WI38 (cell line): ENCODE results near the gene MYOF.

Source experiments
- H3K4me3 ChIP-seq: 2 replicates; pipeline ENCODE4 v1.5.1; 2011; ENCODE audit warnings: low read depth, mild to moderate bottlenecking, control low read depth, low read length
- TF ChIP-seq, protein P1 (sequence below): IDR thresholded peaks from 2 replicates; pipeline ENCODE4 v1.5.1; 2012; ENCODE audit warnings: low read depth, mild to moderate bottlenecking, control low read depth, low read length

The MYOF gene

DNA sequence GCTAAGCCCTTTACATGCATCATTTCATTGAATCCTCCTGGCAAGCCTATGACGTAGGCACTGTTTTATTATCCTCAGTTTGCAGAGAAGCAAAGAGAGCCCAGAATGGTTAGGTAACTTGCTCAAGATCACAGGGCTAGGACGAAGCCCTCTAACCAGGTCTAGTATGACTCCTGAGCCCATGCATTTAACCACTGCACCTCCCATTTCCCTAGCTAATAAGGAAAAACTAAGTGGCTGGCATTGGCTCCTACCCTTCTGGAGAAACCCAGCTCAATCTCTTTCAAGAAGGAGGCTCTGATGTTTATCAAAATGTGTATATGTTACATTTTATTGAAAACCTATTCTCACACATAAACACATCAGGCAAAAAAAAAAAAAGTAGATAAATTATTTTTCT is 19.8 kb downstream of the MYOF start:
- TF ChIP-seq, protein P1, sequence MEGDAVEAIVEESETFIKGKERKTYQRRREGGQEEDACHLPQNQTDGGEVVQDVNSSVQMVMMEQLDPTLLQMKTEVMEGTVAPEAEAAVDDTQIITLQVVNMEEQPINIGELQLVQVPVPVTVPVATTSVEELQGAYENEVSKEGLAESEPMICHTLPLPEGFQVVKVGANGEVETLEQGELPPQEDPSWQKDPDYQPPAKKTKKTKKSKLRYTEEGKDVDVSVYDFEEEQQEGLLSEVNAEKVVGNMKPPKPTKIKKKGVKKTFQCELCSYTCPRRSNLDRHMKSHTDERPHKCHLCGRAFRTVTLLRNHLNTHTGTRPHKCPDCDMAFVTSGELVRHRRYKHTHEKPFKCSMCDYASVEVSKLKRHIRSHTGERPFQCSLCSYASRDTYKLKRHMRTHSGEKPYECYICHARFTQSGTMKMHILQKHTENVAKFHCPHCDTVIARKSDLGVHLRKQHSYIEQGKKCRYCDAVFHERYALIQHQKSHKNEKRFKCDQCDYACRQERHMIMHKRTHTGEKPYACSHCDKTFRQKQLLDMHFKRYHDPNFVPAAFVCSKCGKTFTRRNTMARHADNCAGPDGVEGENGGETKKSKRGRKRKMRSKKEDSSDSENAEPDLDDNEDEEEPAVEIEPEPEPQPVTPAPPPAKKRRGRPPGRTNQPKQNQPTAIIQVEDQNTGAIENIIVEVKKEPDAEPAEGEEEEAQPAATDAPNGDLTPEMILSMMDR, result no peak
- H3K4me3 ChIP-seq, result no peak overlapping the region

DNA sequence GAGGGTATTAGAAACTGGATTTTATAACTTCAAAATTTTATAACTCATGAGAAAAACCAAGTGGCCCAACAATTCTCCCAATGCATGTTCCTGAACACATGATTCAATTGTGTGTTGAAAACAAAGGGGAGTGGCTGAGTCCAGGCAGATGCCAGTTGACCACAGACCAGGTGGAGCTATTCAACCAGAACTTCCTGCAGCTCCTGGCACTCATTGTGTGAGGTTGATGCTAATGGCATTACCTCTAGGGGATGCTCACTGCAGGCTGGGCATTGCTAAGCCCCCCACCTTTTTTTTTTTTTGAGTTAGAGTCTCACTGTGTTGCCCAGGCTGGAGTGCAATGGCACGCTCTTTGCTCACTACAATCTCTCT is 20.3 kb downstream of the MYOF start:
- TF ChIP-seq, protein P1, result no peak
- no peak overlapping the region for H3K4me3 ChIP-seq

DNA sequence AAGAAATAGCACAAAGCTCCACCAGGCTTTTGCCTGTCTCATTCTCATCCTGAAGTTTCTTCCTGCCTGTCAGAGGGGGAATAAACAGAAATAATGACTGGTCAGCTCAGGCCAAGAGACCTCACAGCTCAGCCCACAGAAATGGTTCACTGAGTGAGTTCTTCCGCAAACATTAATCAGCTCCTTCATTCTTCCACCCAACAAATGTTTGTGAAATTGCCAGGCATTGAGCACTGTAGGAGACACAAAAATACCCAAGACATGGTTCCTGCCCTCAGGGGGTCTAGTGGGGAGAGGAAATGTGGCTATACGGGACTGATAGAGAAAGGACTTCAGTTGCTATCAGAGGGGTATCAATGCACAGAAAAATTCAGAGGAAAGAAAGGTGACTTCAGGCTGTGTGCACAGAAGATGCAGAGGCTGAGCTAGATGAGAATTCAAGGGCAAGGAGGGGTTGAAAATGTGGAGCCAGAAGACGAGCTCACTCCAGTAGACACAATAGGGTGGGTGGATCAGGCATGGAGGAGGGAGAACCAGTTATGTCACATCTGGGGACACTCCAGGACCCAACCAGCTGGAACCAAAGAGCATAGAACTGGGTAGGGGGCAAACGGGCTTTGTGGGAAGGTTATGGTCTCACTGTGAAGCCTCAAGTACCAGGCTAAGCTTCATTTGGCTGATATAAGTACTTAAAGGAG is 20.9 kb downstream of the MYOF start:
- TF ChIP-seq, protein P1, result no peak

DNA sequence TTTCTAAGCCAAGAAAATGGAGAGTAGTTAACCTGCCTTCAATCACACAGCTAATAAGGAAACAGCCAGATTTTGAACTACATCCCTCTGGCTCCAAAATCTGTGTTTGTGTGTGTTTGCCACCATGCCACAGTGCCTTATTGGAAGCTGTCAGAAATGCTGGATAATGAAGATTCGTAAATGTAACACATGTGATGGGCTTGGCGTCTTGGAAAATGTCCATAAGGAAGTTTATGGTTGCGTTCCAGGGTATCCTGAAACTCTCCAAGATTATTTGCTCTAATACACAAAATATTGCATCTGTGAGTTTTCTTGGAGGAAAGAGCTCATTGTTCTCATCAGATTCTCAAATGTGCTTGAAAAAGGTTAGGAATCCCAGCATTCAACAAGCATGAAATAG is 22.7 kb downstream of the MYOF start:
- peak overlapping the region; percentile 22 for H3K4me3 ChIP-seq
- TF ChIP-seq, protein P1, result no peak

More for the DNA sequence above, 20.9 kb downstream of the MYOF start:
- H3K4me3 ChIP-seq, result no peak overlapping the region

DNA sequence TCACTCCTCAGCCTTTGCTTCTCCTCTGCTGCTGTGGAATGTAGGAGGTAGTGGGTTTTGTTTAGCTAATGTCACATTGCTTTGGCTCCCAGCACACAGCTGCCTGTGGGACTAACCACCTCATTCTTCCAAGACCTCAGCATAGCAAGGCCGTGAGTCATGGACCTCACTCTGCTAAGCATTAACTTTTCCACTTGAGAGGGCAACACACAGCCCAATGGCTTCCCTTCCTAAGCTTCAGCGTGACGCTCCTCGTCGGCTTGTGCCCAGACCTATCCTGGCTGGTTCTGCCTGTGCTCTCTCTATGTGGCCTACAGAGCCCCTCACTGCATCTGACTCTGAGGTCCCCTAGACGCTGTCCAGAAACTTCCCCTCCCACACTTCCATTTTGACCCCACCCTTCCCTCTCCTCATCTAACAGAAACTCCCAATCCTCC is 23.3 kb downstream of the MYOF start:
- TF ChIP-seq, protein P1, result no peak
- H3K4me3 ChIP-seq, result peak overlapping the region; percentile 22

DNA sequence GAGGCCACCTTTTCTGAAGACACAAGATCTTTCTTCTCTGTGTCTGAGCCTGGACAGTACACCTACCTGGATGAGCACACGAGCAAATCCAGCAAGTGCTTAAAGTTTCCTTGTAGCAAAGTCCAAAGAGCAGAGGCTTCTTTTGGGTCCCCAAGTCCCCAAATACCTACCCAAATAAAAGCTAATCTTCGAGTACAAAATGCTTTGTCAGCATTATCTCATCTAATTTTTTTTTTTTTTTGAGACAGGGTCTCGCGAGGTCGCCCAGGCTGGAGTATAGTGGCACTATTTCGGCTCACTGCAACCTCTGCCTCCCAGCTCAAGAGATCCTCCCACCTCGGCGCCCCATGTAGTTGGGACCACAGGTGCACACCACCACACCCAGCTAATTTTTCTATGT is 24.6 kb downstream of the MYOF start:
- TF ChIP-seq, protein P1, result no peak

DNA sequence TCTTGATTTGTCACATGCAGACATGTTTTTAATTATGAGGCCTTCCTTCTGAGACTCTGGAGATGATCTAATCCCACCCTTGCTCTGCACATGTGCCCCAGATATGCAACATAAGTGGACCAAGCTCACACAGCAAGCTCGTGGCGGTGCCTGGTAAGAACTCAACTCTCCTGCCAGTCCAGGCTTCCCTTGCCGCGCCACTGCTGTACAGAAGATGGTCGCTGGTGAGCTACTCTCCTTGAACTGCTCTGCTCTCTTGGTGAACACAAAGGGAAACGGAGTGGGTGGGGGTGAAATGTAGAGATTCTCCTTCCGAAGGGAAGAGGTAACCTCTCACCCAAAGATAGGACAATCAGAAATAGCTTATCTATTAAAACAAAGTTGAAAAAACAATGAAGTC is 25.7 kb downstream of the MYOF start:
- H3K4me3 ChIP-seq, result no peak overlapping the region
- TF ChIP-seq, protein P1, result no peak

More for the DNA sequence above, 24.6 kb downstream of the MYOF start:
- H3K4me3 ChIP-seq, result no peak overlapping the region
